GM12872 (cell line): Measurements from ENCODE around the gene RNF2.

Source experiments
- TF ChIP-seq, protein P1 (sequence below): IDR thresholded peaks from 3 replicates; pipeline ENCODE4 v1.5.1; 2011; ENCODE audit warnings: low read depth, mild to moderate bottlenecking, low read length, moderate library complexity; ENCODE audit not compliant: insufficient read depth

The RNF2 gene

DNA sequence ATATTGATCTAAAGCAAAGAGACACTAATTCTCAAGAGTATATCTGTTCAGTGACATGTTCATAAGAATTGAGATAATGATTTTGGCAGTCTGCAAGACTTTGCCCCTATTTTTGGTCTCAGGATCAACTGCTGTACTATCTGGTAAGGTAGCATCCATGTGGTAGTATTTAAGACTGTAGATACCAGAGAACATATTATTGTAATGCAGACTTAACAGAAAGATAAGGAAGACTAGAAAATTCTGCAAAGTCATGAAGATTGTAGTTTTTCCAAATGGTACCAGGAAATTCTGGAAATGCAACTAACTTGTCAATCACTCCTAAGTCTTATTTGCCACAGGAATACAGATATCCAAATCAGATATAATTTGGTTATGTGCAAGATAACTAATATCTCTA lies 35.1 kb downstream of the RNF2 start:
- TF ChIP-seq, protein P1, sequence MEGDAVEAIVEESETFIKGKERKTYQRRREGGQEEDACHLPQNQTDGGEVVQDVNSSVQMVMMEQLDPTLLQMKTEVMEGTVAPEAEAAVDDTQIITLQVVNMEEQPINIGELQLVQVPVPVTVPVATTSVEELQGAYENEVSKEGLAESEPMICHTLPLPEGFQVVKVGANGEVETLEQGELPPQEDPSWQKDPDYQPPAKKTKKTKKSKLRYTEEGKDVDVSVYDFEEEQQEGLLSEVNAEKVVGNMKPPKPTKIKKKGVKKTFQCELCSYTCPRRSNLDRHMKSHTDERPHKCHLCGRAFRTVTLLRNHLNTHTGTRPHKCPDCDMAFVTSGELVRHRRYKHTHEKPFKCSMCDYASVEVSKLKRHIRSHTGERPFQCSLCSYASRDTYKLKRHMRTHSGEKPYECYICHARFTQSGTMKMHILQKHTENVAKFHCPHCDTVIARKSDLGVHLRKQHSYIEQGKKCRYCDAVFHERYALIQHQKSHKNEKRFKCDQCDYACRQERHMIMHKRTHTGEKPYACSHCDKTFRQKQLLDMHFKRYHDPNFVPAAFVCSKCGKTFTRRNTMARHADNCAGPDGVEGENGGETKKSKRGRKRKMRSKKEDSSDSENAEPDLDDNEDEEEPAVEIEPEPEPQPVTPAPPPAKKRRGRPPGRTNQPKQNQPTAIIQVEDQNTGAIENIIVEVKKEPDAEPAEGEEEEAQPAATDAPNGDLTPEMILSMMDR, result no peak

DNA sequence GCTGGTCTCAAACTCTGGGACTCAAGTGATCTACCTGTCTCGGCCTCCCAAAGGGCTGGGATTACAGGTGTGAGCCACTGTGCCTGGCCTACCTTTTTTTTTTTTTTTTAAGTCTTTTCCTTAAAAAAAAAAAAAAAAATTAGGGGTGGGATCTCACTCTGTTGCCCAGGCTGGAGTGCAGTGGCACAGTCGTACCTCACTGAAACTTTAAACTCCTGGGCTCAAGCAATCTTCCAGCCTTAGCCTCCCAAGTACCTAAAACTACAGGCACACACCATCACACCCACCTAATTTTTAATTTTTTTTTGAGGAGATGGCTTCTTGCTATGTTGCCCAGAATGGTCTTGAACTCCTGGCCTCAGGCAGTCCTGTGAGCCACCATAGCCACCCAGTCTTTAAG lies 38.5 kb downstream of the RNF2 start:
- TF ChIP-seq, protein P1, result no peak

GRCh38 chr1:185087101-185087500 lies 41.7 kb downstream of the RNF2 start:
- TF ChIP-seq, protein P1, result no peak

DNA sequence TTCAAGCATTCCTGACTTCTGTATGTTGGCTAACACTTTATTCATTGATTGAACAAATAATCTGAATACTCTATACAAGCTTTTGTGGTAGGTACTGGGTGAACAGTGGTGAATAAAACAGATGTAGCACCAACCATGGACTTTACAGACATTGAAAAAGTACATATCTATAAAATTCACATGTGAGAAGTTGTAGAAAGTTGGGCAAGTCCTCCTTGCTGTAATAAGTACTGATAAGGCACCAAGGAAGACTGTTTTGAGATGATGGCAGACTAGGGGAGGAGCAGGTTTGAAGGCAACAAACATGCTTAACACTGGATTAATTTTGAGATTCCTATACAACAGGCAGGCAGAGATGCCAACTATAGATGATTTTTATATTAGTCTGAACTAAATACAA lies 42.4 kb downstream of the RNF2 start:
- TF ChIP-seq, protein P1, result no peak

DNA sequence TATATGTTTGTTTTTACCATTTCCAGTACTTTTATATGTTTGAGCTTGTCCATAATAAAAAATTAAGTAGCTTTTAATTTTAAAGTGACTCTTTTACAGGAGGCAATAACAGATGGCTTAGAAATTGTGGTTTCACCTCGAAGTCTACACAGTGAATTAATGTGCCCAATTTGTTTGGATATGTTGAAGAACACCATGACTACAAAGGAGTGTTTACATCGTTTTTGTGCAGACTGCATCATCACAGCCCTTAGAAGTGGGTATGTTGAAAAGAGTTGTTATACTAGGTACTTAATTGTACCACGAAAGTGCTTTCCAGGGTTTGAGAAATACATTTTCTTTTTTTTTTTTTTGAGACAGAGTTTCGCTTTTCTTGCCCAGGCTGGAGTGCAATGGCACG lies 46.1 kb downstream of the RNF2 start:
- TF ChIP-seq, protein P1, result no peak

DNA sequence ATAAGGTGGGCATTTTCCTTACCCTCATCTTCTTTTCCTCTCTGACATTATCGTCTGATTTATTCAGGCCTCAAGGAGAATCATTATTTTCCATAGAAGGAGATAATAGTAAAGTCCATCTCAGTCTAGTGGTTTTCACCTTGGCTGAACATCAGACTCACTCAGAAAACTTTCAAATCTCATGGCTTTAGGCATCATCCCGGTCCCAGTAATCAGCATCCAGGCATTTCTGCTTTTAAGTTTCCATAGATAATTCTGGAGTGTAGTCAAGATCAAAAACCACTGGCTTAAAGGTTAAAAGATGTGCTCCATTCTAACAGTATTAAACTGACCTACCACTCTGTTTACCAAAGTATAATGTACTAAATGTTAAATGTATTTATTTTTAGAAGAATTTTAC lies 49.4 kb downstream of the RNF2 start:
- TF ChIP-seq, protein P1, result no peak

DNA sequence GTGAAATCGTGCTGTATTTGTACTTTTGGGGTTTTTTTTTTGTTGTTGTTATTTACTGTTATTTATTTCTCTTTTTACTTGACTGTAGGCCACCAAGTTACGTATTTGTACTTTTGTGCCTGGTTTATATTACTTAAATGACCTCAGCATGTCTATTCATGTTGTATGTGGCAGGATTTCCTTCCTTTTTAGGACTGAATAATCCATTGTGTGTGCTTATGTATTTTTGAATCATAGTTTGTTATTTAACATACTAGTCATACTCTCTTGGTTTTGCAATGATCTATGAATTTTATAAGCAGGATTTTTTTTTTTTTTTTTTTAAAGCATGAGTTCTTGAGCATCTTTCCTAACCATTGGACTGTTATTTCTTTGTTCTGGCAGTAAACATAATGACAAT lies 51.2 kb downstream of the RNF2 start:
- TF ChIP-seq, protein P1, result no peak

GRCh38 chr1:185104083-185104482 lies 58.7 kb downstream of the RNF2 start:
- TF ChIP-seq, protein P1, result no peak
